ENCODE results near the gene SDK1. TPM values are rescaled to one million over a fixed set of nuclear protein-coding genes. Genes with fewer than 3 reads are reported as not detected.

Gene SDK1
- total and polyA plus RNA-seq, 2 donors: 9.8 to 15.1 TPM

DNA sequence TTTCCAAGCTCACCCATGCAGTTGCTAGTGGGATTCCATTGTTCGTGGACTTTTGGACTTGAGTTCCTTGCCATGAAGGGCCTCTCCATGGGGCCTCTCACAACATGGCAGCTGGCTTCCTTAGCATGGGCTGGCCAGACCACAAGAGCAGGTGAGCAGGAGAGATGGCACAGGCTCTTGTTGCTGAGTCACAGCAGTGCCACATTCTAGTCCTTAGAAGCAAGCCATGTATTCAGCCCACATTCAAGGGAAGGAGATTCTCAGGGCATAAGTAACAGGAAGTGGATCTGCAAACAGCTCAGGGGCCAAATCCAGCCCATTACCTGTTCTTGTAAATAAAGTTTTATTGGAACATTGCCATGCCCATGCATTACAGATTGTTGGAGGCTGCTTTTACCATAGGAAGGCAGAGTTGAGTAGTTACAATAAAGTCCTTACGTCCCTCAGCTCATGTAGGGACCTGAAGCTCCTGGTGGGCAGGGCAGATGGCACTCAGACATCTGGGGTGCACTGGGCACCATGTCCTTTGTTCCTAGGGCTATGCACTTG is 899.6 kb downstream of the SDK1 start:
- no peak for DNase-seq (ENCODE audit: extremely low spot score)
- Histone ChIP-seq H3K4me3 (ENCODE audit: low read depth, low read length) (no peak overlapping the region), H3K4me1 (ENCODE audit: insufficient read depth) (no peaks in the 10 kb centered on the region), H3K27ac (ENCODE audit: low read depth) (no peak overlapping the region), H3K36me3 (ENCODE audit: insufficient read depth) (no peaks in the 10 kb centered on the region)
- WGBS: 92% methylated on average over 2 of the region's 2 CpGs

DNA sequence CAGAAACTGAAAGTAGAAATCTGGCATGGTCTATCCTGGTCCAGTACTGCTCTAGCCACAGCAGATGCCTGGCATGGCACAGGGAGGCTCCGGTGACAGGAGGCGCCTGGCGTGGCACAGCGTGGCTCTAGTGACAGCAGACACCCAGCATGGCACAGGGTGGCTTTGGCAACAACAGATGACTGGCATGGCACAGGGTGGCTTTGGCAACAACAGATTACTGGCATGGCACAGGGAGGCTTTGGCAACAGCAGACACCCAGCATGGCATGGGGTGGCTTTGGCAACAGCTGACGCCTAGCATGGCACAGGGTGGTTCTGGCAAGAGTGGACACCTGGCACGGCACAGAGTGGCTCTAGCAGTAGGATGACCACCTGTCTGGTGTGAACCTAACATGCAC is 900.5 kb downstream of the SDK1 start:
- Histone ChIP-seq H3K4me1 (ENCODE audit: insufficient read depth) (no peaks in the 10 kb centered on the region), H3K4me3 (ENCODE audit: low read depth, low read length) (no peak overlapping the region), H3K36me3 (ENCODE audit: insufficient read depth) (no peaks in the 10 kb centered on the region), H3K27ac (ENCODE audit: low read depth) (no peak overlapping the region)
- over 99% methylated on average over 6 of the region's 6 CpGs for WGBS
- DNase-seq (ENCODE audit: extremely low spot score): no peak

DNA sequence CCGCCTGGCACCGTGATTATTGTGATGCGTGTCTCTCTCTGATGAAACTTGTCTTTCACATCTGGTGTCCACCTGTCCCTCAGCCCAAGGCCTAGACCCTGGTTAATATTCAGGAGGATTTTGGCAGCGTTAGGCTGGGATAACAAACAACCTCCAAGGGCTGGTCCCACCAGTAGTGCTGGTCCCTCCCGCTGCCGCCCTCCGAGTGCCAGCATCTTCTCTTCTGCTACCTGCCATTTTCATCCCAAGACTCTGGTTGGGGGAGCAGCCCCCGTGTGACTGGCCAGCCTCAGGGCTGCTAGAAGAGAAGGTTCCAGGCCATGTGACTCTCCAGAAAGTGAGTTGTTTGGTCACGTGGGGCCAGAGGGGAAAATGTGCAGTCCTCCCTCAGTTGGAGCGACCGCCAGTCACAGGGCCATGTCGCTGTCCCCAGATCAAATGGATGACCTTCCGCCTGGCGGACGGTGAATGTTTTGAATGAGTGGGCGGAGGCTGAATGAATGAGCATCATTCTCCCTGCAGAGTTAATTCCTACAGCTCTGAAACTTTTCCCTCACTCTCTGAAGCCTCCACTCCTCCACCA is 901.2 kb downstream of the SDK1 start:
- no peak for DNase-seq (ENCODE audit: extremely low spot score)
- WGBS: 90% methylated on average over 16 of the region's 16 CpGs
- H3K27ac ChIP-seq (ENCODE audit: low read depth): no peak overlapping the region
- H3K36me3 ChIP-seq (ENCODE audit: insufficient read depth): no peaks in the 10 kb centered on the region
- H3K4me1 ChIP-seq (ENCODE audit: insufficient read depth): no peaks in the 10 kb centered on the region
- no peak overlapping the region for H3K4me3 ChIP-seq (ENCODE audit: low read depth, low read length)

DNA sequence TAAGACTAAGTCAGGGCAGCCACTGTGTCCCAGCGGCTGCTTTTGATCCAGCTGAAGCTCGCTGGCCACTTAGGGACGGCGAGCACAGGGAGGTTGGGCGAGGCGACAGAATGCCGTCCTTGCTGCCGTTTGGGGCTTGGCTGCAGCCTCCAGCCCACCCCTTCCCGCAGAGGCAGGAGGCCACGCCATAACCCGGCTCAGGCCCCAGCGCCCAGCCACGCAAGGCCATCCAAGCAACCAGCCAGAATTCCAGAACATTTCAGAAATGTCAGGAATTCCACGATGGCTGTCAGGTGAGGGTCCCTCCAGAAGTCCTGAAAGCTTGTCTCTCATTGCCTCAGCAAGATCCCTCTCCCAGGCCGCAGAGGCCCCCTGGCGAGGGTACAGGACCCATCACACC is 901.9 kb downstream of the SDK1 start:
- Histone ChIP-seq H3K4me1 (ENCODE audit: insufficient read depth) (no peaks in the 10 kb centered on the region), H3K36me3 (ENCODE audit: insufficient read depth) (no peaks in the 10 kb centered on the region), H3K4me3 (ENCODE audit: low read depth, low read length) (no peak overlapping the region), H3K27ac (ENCODE audit: low read depth) (no peak overlapping the region)
- no peak for DNase-seq (ENCODE audit: extremely low spot score)
- WGBS: 85% methylated on average over 16 of the region's 16 CpGs

DNA sequence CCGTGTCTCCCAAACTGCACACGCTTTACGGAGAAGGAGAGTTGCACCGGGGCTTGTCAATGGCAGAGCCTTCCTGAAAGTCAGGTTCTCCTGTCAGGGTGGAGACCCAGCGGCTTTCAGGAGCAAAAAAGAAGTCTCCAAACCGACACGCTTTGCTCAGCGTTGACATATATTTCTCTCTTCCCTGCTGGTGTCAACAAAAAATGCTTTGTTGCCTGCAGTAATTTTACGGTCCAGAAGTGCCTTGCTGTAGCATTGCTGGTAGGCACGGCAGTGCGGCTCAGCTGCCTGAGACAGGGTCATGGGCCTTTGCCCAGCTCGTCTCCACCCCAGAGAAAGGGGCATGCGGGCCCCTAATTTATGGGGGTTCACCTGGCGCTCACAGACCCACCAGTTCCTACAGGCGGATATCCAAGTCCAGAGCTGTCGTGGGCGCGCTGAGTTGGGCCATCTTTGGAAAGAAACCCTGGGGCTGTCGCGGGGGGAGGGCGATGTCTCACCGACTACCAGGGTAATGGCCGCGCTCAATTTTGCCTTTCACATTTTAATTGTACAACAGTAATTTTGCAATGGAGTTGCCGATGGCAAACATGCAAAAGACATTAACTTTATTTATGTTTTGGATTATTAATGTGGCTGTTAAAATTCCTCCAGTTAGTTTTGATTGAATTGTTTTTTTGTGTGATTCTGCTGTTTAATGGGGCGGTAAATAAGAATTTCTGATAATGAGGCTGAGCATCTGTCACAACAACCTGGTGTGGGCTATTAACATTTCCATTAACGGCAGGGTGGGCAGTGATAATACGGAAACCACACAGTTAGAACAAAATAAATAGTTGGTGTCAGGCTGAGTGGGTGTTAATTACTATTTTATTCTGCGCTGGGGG is 902.8 kb downstream of the SDK1 start:
- no peak overlapping the region for H3K27ac ChIP-seq (ENCODE audit: low read depth)
- no peak for DNase-seq (ENCODE audit: extremely low spot score)
- no peak overlapping the region for H3K4me3 ChIP-seq (ENCODE audit: low read depth, low read length)
- no peaks in the 10 kb centered on the region for H3K4me1 ChIP-seq (ENCODE audit: insufficient read depth)
- no peaks in the 10 kb centered on the region for H3K36me3 ChIP-seq (ENCODE audit: insufficient read depth)
- WGBS: 84% methylated on average over 29 of the region's 29 CpGs

DNA sequence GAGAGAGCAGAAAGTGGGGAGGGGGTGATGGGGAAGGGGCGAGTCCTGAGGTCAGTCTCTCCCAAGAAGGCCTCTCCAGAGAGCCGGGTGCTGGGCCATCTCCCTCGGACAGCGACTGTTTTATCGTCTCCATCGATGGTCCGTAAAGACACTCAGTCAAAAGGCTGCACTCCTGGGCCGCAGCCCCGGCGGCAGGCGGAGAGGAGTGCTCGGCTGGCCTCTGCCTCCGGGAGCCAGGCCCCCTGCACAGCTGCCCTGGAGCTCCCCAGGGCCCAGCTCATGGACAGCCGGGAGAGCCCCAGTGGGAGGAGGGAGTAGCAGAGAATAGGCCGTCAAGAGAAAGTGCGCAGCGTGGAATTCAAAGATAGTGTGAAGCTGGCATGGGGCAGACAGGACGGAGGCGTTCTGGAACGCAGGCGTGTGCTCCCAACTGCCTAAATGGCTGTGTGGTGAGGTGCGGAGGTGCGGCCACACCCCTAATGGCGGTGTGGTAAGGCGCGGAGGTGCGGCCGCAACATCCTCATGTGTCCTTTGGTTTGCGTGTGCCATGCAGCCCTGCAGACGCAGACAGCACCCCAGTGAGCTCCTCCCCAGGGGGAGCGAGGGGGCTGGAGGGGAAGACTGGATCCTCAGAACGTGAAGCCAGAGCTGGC is 903.6 kb downstream of the SDK1 start:
- no peak overlapping the region for H3K27ac ChIP-seq (ENCODE audit: low read depth)
- H3K36me3 ChIP-seq (ENCODE audit: insufficient read depth): no peaks in the 10 kb centered on the region
- H3K4me1 ChIP-seq (ENCODE audit: insufficient read depth): no peaks in the 10 kb centered on the region
- 57% methylated on average over 32 of the region's 32 CpGs for WGBS
- no peak for DNase-seq (ENCODE audit: extremely low spot score)
- H3K4me3 ChIP-seq (ENCODE audit: low read depth, low read length): no peak overlapping the region

DNA sequence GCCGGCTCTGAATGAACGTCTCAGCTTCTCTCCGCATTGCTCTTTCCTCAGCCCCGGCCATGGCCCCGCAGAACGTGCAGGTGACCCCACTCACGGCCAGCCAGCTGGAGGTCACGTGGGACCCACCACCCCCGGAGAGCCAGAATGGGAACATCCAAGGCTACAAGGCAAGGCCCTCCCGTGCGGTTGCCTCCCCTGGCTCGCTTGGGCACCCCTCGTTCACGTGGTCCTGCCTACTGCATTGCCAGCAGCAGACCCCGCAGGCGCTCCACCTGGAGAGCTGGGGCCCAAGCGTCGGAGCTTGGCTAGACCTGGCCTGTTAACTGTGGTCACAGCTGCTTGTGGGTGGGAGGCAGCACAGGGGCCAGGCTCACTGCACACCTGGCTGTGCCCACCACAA is 904.8 kb downstream of the SDK1 start:
- Histone ChIP-seq H3K4me1 (ENCODE audit: insufficient read depth) (no peaks in the 10 kb centered on the region), H3K27ac (ENCODE audit: low read depth) (no peak overlapping the region), H3K4me3 (ENCODE audit: low read depth, low read length) (no peak overlapping the region), H3K36me3 (ENCODE audit: insufficient read depth) (no peaks in the 10 kb centered on the region)
- 97% methylated on average over 18 of the region's 18 CpGs for WGBS
- no peak for DNase-seq (ENCODE audit: extremely low spot score)

DNA sequence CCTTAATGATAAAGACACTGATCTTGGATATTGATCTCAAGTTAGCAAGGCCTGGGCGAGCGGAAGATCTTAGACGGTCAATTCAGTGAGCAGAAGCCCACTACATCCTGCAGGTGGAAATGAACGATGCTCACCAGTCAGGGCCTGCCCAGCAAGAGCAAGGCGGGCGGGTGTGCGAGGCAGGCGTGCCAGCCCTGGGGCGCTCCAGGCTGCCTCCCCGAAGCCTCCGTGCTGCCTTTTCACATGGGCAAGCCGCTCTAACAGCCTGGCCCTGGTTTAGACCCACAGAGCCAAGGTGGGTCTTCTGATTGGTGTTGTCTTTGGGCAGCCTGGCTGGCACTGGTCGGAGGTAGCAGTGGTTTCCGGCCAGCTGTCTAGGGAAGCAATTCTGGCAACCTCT is 906.0 kb downstream of the SDK1 start:
- Histone ChIP-seq H3K4me1 (ENCODE audit: insufficient read depth) (no peaks in the 10 kb centered on the region), H3K27ac (ENCODE audit: low read depth) (no peak overlapping the region), H3K36me3 (ENCODE audit: insufficient read depth) (no peaks in the 10 kb centered on the region), H3K4me3 (ENCODE audit: low read depth, low read length) (no peak overlapping the region)
- WGBS: 97% methylated on average over 14 of the region's 14 CpGs
- DNase-seq (ENCODE audit: extremely low spot score): no peak

DNA sequence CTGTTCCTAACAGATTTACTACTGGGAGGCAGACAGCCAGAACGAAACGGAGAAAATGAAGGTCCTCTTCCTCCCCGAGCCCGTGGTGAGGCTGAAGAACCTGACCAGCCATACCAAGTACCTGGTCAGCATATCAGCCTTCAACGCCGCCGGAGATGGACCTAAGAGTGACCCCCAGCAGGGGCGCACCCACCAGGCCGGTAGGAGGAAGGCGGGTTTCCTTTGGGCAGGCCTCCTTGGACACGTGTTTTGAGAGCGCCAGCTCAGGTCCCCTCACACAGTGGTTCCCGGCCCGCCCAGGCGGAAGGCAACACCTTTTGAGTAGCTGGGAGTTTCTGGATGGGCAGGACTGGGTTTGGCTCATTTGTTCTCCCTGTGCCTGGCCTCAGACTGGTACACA is 907.0 kb downstream of the SDK1 start:
- WGBS: 95% methylated on average over 15 of the region's 15 CpGs
- Histone ChIP-seq H3K4me3 (ENCODE audit: low read depth, low read length) (no peak overlapping the region), H3K4me1 (ENCODE audit: insufficient read depth) (no peaks in the 10 kb centered on the region), H3K27ac (ENCODE audit: low read depth) (no peak overlapping the region), H3K36me3 (ENCODE audit: insufficient read depth) (no peaks in the 10 kb centered on the region)
- no peak for DNase-seq (ENCODE audit: extremely low spot score)

DNA sequence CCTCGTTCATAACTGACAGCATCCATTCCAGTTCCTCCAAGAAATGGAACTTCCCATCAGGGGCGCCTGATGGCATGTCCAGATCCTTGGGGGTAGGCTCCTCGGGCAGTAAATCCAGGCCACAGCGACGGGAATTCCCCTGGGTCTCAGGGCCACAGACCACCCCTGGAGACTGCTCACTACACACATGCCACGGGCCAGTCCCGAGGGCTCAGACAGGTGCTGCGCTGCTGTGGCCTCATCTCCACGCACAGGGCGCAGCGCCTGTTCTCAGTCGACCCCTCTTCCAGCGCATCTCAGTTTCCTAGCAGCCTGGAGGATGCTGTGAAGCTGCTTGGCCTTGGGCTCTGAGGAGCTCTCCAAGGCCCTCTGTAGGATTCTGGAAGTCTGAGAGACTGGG is 907.5 kb downstream of the SDK1 start:
- H3K36me3 ChIP-seq (ENCODE audit: insufficient read depth): no peaks in the 10 kb centered on the region
- H3K27ac ChIP-seq (ENCODE audit: low read depth): no peak overlapping the region
- DNase-seq (ENCODE audit: extremely low spot score): no peak
- 92% methylated on average over 13 of the region's 13 CpGs for whole genome bisulfite sequencing
- no peaks in the 10 kb centered on the region for H3K4me1 ChIP-seq (ENCODE audit: insufficient read depth)
- H3K4me3 ChIP-seq (ENCODE audit: low read depth, low read length): no peak overlapping the region

DNA sequence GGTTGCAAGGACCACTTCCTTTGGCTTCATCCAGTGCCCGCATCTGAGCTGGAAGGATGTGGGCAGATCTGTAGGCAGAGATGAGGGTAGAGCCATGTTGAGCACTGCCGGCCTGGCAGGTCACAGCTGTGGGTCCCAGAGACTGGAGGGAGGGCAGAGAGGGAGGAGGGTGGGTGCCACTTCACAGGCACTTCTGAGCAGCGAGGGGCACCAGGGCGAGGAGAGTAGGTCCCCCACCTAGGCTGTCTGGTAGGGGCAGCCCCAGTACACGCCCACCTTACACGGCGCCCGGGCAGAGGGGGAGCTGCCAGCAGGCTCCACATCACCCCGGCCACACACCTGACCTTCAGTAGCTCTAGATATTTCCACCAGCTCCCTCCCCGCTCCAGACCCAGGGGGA is 908.1 kb downstream of the SDK1 start:
- DNase-seq (ENCODE audit: extremely low spot score): no peak
- H3K36me3 ChIP-seq (ENCODE audit: insufficient read depth): no peaks in the 10 kb centered on the region
- no peak overlapping the region for H3K4me3 ChIP-seq (ENCODE audit: low read depth, low read length)
- 90% methylated on average over 10 of the region's 10 CpGs for WGBS
- no peaks in the 10 kb centered on the region for H3K4me1 ChIP-seq (ENCODE audit: insufficient read depth)
- no peak overlapping the region for H3K27ac ChIP-seq (ENCODE audit: low read depth)

DNA sequence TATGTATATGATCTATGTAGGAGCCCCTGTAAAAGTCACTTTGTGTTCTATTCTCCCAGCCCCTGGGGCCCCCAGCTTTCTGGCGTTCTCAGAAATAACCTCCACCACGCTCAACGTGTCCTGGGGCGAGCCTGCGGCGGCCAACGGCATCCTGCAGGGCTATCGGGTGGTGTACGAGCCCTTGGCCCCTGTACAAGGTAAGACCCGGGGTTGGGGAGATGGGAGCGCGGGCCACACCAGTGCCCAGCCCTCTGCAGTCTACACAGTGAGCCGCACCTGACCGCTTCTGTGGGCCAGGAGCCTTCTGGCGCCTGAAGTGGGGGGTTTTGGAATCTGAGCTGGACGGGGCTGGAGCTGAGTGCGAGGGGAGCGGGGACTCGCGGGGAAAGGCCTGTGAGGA is 908.9 kb downstream of the SDK1 start:
- 93% methylated on average over 20 of the region's 20 CpGs for WGBS

DNA sequence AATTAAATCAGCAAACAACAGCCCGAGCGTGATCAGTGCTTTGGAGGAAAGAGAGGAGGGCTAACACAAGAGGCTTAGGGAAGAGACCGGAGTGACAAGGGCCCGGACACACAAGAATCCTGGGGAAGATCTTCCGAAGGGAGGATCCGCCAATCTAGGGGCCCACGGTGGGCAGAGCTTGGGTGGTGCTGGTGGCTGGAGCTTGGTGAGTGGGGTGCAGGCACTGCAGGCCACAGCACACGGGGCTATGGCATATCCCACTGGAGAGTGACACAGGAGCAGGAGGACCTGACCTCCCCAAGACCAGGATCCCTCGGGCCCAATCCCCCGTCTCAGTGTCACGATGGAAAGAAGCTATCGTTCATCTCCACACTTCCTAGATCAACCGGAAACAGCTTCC is 909.8 kb downstream of the SDK1 start:
- H3K4me1 ChIP-seq (ENCODE audit: insufficient read depth): no peaks in the 10 kb centered on the region
- DNase-seq (ENCODE audit: extremely low spot score): no peak
- no peak overlapping the region for H3K4me3 ChIP-seq (ENCODE audit: low read depth, low read length)
- H3K27ac ChIP-seq (ENCODE audit: low read depth): no peak overlapping the region
- 94% methylated on average over 13 of the region's 13 CpGs for WGBS
- H3K36me3 ChIP-seq (ENCODE audit: insufficient read depth): no peaks in the 10 kb centered on the region

More for the DNA sequence above, 908.9 kb downstream of the SDK1 start:
- H3K4me1 ChIP-seq (ENCODE audit: insufficient read depth): no peaks in the 10 kb centered on the region
- H3K27ac ChIP-seq (ENCODE audit: low read depth): no peak overlapping the region
- no peaks in the 10 kb centered on the region for H3K36me3 ChIP-seq (ENCODE audit: insufficient read depth)
- no peak for DNase-seq (ENCODE audit: extremely low spot score)
- H3K4me3 ChIP-seq (ENCODE audit: low read depth, low read length): no peak overlapping the region

DNA sequence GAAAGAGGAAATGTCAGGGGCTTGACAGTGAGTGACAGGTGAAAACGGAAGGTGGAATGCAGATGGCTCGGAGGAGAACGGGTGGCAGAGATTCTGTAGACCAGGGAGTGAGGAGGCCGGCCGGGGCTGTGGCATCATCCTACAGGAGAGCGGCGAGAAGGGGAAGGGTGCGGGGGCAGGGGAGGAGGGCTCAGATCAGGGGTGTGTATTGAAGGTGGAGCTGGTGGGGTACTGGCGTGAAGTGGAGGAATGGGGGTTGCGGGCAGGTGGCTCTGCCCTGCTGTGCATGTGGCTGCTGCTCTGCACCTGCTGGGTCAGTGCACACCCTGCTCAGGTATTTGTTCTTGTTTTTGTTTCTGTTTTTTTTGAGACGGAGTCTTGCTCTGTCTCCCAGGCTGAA is 910.2 kb downstream of the SDK1 start:
- Histone ChIP-seq H3K27ac (ENCODE audit: low read depth) (no peak overlapping the region), H3K4me3 (ENCODE audit: low read depth, low read length) (no peak overlapping the region), H3K36me3 (ENCODE audit: insufficient read depth) (no peaks in the 10 kb centered on the region), H3K4me1 (ENCODE audit: insufficient read depth) (no peaks in the 10 kb centered on the region)
- 95% methylated on average over 11 of the region's 11 CpGs for WGBS
- DNase-seq (ENCODE audit: extremely low spot score): no peak
